Left ventricle myocardium inferior (tissue), 1 donor: Measurements from ENCODE around the gene VPS41. TPM values are rescaled to one million over a fixed set of nuclear protein-coding genes. Genes with fewer than 3 reads are reported as not detected.

Experiments
- DNase-seq: peaks from one replicate; pipeline ENCODE4 v3.0.0-alpha.2; 2020
- H3K27ac ChIP-seq: fragments of 200-600 bp; replicated peaks from 2 replicates; pipeline ENCODE4 v1.8.0; 2021
- H3K27me3 ChIP-seq: fragments of 200-600 bp; 2 replicates; pipeline ENCODE4 v1.8.0; 2021; ENCODE audit warnings: low read depth
- H3K36me3 ChIP-seq: fragments of 200-600 bp; 2 replicates; pipeline ENCODE4 v1.8.0; 2021
- H3K4me1 ChIP-seq: fragments of 200-600 bp; 2 replicates; pipeline ENCODE4 v1.8.0; 2021
- H3K4me3 ChIP-seq: fragments of 200-600 bp; 2 replicates; pipeline ENCODE4 v1.8.0; 2021; ENCODE audit warnings: mild to moderate bottlenecking, moderate library complexity
- H3K9me3 ChIP-seq: fragments of 200-600 bp; replicated peaks from 2 replicates; pipeline ENCODE4 v1.8.0; 2021
- intact Hi-C: fragments of 100-400 bp; cut with micrococcal nuclease; formaldehyde crosslinking; loops from one replicate; pipeline ENCODE4 v1.11.0; 2022
- total RNA-seq: library from RNA; stranded (reverse); fragmentation: NEBNext Ultra II Directional; extraction: Animal tissue kit (Norgen Biotek cat#: 25700); gene quantifications from one replicate; pipeline ENCODE4 v1.2.1, GENCODE V29; 2021
- TF ChIP-seq, protein P1 (sequence below): fragments of 200-600 bp; IDR thresholded peaks from 2 replicates; pipeline ENCODE4 v1.8.0; 2021; ENCODE audit warnings: antibody characterized with exemption, mild to moderate bottlenecking, borderline replicate concordance
- donor health status: DM: no; HTN: yes; CAD: no; lungs with severe emphysema.

VPS41 gene
- total RNA-seq, 1 donor from 2014 or later = 43.7 TPM

DNA sequence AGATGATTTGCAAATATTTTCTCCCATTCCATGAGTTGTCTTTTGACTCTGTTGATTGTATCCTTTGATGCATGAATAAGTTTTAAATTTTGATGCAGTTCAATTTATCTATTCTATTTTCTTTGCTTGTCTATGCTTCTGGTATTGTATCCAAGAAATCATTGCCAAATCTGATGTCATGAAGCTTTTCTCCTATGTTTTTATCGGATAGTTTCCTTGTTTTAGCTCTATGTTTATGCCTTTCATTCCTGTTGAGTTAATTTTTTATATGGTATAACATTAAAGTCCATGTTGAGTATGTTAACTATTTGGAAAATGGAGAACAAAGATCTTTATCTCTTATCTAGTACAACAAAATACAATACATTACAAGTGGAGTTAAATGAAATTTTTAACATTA is 27.6 kb upstream of the VPS41 start:
- H3K27me3 ChIP-seq = peaks cover 3% of the 10 kb centered on the region
- no peak overlapping the region for H3K4me3 ChIP-seq
- H3K9me3 ChIP-seq = no peaks in the 10 kb centered on the region
- no peak overlapping the region for H3K27ac ChIP-seq
- TF ChIP-seq, protein P1, sequence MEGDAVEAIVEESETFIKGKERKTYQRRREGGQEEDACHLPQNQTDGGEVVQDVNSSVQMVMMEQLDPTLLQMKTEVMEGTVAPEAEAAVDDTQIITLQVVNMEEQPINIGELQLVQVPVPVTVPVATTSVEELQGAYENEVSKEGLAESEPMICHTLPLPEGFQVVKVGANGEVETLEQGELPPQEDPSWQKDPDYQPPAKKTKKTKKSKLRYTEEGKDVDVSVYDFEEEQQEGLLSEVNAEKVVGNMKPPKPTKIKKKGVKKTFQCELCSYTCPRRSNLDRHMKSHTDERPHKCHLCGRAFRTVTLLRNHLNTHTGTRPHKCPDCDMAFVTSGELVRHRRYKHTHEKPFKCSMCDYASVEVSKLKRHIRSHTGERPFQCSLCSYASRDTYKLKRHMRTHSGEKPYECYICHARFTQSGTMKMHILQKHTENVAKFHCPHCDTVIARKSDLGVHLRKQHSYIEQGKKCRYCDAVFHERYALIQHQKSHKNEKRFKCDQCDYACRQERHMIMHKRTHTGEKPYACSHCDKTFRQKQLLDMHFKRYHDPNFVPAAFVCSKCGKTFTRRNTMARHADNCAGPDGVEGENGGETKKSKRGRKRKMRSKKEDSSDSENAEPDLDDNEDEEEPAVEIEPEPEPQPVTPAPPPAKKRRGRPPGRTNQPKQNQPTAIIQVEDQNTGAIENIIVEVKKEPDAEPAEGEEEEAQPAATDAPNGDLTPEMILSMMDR = no peak
- no peaks in the 10 kb centered on the region for H3K36me3 ChIP-seq
- no peaks in the 10 kb centered on the region for H3K4me1 ChIP-seq
- intact Hi-C loops = loop anchor here (10.0 kb wide), 1 partner anchor 528 kb away; no protein-coding TSS in a partner anchor
- no peak for DNase-seq

DNA sequence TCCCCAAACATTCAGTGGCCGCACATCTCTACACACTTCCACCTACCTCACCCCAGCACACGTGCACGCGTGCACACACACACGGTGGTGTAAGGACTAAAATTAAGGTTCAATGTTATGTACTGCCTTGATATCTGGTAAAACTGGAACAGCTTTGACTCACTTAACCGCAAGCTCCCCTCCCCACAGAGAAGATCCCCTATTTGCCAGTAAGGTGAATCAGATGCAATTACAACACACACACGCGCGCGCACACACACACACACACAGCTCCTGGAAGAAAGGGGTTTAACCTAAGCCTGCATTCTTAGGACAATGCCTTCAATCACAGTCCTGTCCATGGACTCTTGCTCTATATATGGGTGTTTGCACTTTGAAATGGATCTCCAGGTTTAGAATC is 25.5 kb upstream of the VPS41 start:
- TF ChIP-seq, protein P1 = no peak
- Histone ChIP-seq H3K4me1 (no peaks in the 10 kb centered on the region), H3K27me3 (peaks cover 3% of the 10 kb centered on the region), H3K4me3 (no peak overlapping the region), H3K36me3 (no peaks in the 10 kb centered on the region), H3K27ac (no peak overlapping the region), H3K9me3 (no peaks in the 10 kb centered on the region)
- intact Hi-C loops = loop anchor here (10.0 kb wide), 1 partner anchor 530 kb away; no protein-coding TSS in a partner anchor
- no peak for DNase-seq

DNA sequence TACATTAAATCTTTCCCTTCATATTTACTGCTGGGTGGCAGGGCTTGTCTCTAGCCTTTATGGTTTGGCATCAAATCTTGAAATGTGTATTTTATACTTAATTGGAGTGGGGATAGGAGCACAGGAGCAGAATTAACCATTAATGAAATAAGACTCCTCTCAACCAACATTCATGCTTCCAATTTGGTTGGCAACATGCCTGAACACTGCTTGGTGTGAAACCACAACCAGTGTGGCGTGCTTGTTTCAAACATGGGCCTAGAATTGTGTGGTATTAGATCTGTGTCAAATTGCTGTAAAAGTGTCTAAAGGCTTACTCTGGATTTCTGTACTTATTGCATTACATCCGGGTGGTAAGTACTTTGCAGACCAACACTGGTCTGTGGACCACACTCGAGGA is 25.1 kb upstream of the VPS41 start:
- peaks cover 3% of the 10 kb centered on the region for H3K27me3 ChIP-seq
- no peak for DNase-seq
- H3K4me3 ChIP-seq = no peak overlapping the region
- TF ChIP-seq, protein P1 = no peak
- H3K4me1 ChIP-seq = no peaks in the 10 kb centered on the region
- intact Hi-C loops = loop anchor here (10.0 kb wide), 1 partner anchor 531 kb away; no protein-coding TSS in a partner anchor
- no peak overlapping the region for H3K27ac ChIP-seq
- no peaks in the 10 kb centered on the region for H3K36me3 ChIP-seq
- H3K9me3 ChIP-seq = no peaks in the 10 kb centered on the region

DNA sequence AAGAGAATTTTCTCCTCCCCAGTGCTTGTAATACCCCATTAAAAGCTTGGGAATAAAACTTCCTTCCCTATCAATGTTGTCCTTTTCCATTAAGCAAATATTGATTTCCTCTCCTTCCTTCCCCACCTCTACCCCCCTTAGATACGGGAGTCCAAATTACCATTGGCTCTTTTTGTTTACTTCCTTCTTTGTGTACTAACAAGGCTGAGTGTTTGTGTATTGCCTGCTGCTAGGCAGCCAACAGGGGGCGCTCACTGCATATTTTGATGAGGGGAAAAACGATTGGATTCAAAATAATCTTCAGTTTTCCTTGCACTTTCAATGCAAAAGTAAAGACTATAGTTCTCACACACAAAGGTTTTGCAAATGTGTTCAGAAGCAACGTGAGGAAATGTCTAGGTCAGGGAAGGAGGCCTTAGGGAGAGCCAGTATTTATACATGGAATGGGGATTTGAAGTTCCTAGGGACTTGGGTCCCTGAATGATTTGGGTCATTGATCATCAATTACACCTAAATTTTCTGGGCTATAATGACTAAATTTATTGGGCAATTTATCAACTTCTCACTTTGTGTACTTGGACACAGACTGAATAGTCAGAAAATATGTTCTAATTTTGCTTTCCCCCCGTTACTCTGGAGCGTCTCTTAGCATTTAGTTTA is 23.6 kb upstream of the VPS41 start:
- Histone ChIP-seq H3K27ac (no peak overlapping the region), H3K4me1 (no peaks in the 10 kb centered on the region), H3K27me3 (peaks cover 3% of the 10 kb centered on the region), H3K4me3 (no peak overlapping the region), H3K9me3 (no peaks in the 10 kb centered on the region), H3K36me3 (no peaks in the 10 kb centered on the region)
- intact Hi-C loops = loop anchor here (10.0 kb wide), 1 partner anchor 532 kb away; no protein-coding TSS in a partner anchor
- TF ChIP-seq, protein P1 = peak; percentile 83
- DNase-seq = peak; percentile 34

DNA sequence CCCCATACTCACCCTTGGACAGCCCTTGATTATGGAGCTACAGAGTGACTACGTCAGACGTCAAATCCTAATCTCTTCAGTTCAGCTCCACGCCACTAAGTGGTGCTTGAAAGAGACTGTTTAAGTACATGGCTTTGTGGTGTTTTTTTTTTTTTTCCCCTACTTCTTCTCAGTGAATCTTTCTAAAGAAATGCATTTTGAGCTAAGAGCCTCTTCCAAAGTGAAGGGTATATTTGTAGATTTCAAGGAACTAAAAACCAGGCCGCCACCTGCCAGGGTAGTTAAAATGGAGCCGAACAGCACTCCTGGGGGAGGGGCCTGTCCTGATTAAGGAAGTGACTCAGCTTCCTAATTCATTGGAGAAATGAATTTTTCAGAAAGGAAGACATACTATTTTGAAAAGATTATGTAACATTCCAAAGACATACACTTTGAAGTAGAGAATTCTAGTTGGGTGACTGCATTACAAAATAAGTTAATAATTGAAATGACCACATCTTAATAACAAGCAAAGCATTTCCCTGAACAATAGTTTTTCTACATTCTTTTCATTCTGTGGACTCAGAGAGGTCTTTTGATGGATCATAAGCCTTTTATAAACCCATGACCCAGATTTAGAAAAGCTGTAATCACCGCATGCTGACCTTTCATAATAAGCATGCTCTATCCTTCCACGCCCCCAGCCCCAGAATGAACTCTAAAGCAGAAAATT is 20.6 kb upstream of the VPS41 start:
- Histone ChIP-seq H3K4me3 (no peak overlapping the region), H3K27me3 (no peaks in the 10 kb centered on the region), H3K36me3 (no peaks in the 10 kb centered on the region), H3K9me3 (no peaks in the 10 kb centered on the region), H3K4me1 (no peaks in the 10 kb centered on the region), H3K27ac (no peak overlapping the region)
- no peak for DNase-seq
- TF ChIP-seq, protein P1 = no peak
- intact Hi-C loops = loop anchor here (10.0 kb wide), 1 partner anchor 535 kb away; no protein-coding TSS in a partner anchor
